ENCODE results near the gene POLE.

Gene POLE

GRCh38 chr12:132575661-132576060 is 111.5 kb downstream of the POLE start:
- no peak overlapping the region for H3K4me2 ChIP-seq (ENCODE audit: low read length)
- H3F3A ChIP-seq (ENCODE audit: control insufficient read depth, insufficient read depth), result no peaks in the 10 kb centered on the region
- H3K27ac ChIP-seq (ENCODE audit: low read depth, low read length), result no peak overlapping the region
- H3K9me3 ChIP-seq (ENCODE audit: control insufficient read depth, insufficient read depth, low read length), result no peaks in the 10 kb centered on the region
- no peaks in the 10 kb centered on the region for H3K27me3 ChIP-seq (ENCODE audit: control insufficient read depth, low read length)
- H3K9me2 ChIP-seq (replicated peaks; ENCODE audit: control insufficient read depth, low read length), result no peaks in the 10 kb centered on the region
- H3K4me3 ChIP-seq (ENCODE audit: low read length), result no peak overlapping the region
- TF ChIP-seq CTCF (IDR thresholded peaks at IDR 0.05; ENCODE audit: low read depth, low read length, poor library complexity, severe bottlenecking), result no peak
- no peak for TF ChIP-seq EZH2phosphoT487 (IDR thresholded peaks at IDR 0.05; ENCODE audit: borderline replicate concordance, low read length)
- no peaks in the 10 kb centered on the region for H3K4me1 ChIP-seq (ENCODE audit: control insufficient read depth, low read length)
- peaks cover 36% of the 10 kb centered on the region for H3K36me3 ChIP-seq (ENCODE audit: control insufficient read depth, low read length)
- H4K20me1 ChIP-seq (ENCODE audit: control insufficient read depth, insufficient read depth, low read depth, low read length), result no peaks in the 10 kb centered on the region
- no peaks in the 10 kb centered on the region for H3K79me2 ChIP-seq (ENCODE audit: control insufficient read depth, low read length)

- TF ChIP-seq CTCF (IDR thresholded peaks at IDR 0.05; ENCODE audit: low read depth, low read length, poor library complexity, severe bottlenecking) (no peak), EZH2phosphoT487 (IDR thresholded peaks at IDR 0.05; ENCODE audit: borderline replicate concordance, low read length) (no peak)
- Histone ChIP-seq H3F3A (ENCODE audit: control insufficient read depth, insufficient read depth) (no peaks in the 10 kb centered on the region), H3K9me3 (ENCODE audit: control insufficient read depth, insufficient read depth, low read length) (no peaks in the 10 kb centered on the region), H3K79me2 (ENCODE audit: control insufficient read depth, low read length) (no peaks in the 10 kb centered on the region), H3K4me2 (ENCODE audit: low read length) (no peak overlapping the region), H3K36me3 (ENCODE audit: control insufficient read depth, low read length) (peaks cover 36% of the 10 kb centered on the region), H4K20me1 (ENCODE audit: control insufficient read depth, insufficient read depth, low read depth, low read length) (no peaks in the 10 kb centered on the region), H3K4me1 (ENCODE audit: control insufficient read depth, low read length) (no peaks in the 10 kb centered on the region), H3K27me3 (ENCODE audit: control insufficient read depth, low read length) (no peaks in the 10 kb centered on the region), H3K27ac (ENCODE audit: low read depth, low read length) (no peak overlapping the region), H3K4me3 (ENCODE audit: low read length) (no peak overlapping the region), H3K9me2 (replicated peaks; ENCODE audit: control insufficient read depth, low read length) (no peaks in the 10 kb centered on the region)
Observed at GRCh38 chr12:132574271-132574996, 112.7 kb downstream of the POLE start.

Data from DOHH2 (cell line).